Measurements from ENCODE around the gene ESRRG. TPM values are rescaled to one million over a fixed set of nuclear protein-coding genes. Genes with fewer than 3 reads are reported as not detected.

Gene ESRRG
- total and polyA plus RNA-seq, 2 of the 8 experiments (the other 6 are each of a cell fraction or from before 2014, with no cell fraction given), result 0.59 to 1.4 TPM

DNA sequence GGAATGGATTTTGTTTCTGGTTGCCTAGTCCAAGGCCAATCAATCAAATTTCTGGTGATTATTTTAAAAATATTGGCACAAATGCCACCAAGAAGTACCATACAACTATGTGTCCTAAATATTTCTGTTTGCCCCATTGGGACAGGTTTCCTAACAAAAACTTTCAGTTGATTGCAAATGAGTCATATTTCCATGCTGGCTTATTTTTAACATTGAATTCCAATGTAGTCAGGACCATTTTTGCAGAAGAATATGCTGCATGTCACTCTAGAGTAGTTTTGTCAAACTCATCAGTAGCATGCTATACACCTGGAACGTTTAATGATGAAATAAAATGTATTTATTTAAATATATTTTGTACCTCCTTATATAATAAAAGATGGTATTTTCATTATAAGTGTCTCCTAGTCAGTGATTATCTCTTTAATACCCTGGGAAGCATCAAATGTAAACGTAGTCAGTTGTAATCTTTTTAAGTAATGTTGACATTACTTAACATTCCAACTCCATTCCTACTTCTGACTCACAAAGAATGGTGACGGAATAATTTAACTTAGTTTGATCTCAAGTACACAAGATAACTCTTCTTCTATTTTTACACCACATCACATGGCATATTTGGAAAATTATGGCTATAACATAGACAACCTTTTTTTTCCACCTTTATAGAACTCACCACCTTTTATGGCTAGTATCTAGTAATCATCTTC lies 261.0 kb downstream of the ESRRG start:
- CTCF ChIA-PET (ENCODE audit: partially characterized antibody), result no interaction called here
- TF ChIP-seq EGR1 (IDR thresholded peaks at IDR 0.05; ENCODE audit: borderline replicate concordance, low read depth, low read length), result no peak

More for the DNA sequence above, 261.0 kb downstream of the ESRRG start:
- Histone ChIP-seq H3K4ac (replicated peaks; ENCODE audit: insufficient read length, low read depth, low read length) (no peak overlapping the region), H4K8ac (ENCODE audit: extremely low read depth, insufficient read depth, low read length) (no peak overlapping the region), H3K14ac (ENCODE audit: insufficient read length) (no peak overlapping the region), H3K9ac (replicated peaks in 1 of 4; ENCODE audit: extremely low read depth in 1 of 4, low read depth in 3 of 4, low read length in 3 of 4) (no peak overlapping the region), H2BK120ac (replicated peaks; ENCODE audit: low read depth, low read length) (no peak overlapping the region), H2BK5ac (ENCODE audit: low read depth, low read length) (no peak overlapping the region), H3K79me1 (ENCODE audit: low read depth, low read length) (no peaks in the 10 kb centered on the region), H3K4me2 (ENCODE audit: insufficient read depth in 1 of 2, low read depth in 2 of 2, low read length in 2 of 2) (no peak overlapping the region), H3K23me2 (ENCODE audit: low read depth, low read length) (no peaks in the 10 kb centered on the region; the same call in 1 of the 2 replicates), H3K56ac (replicated peaks; ENCODE audit: insufficient read length, low read depth, low read length) (no peak overlapping the region), H3K4me3 (ENCODE audit: extremely low read depth in 1 of 4, insufficient read depth in 2 of 4, low read depth in 3 of 4, low read length in 4 of 4) (no peak overlapping the region), H2AK5ac (ENCODE audit: low read depth, low read length) (no peak overlapping the region), H3K27ac (ENCODE audit: low read depth, low read length) (no peak overlapping the region), H4K20me1 (replicated peaks in 1 of 2; ENCODE audit: control insufficient read depth in 1 of 2, insufficient read depth in 2 of 2, low read length in 2 of 2) (no peaks in the 10 kb centered on the region), H2BK12ac (ENCODE audit: low read depth, low read length) (no peak overlapping the region), H2AFZ (ENCODE audit: low read length) (no peak overlapping the region), H2BK15ac (ENCODE audit: low read length) (no peak overlapping the region), H3K23ac (ENCODE audit: insufficient read length) (no peak overlapping the region), H3K9me3 (ENCODE audit: insufficient read depth in 2 of 2, low read depth in 1 of 2, low read length in 1 of 2) (no peaks in the 10 kb centered on the region), H3K18ac (ENCODE audit: extremely low read depth, low read length) (no peak overlapping the region), H2BK20ac (ENCODE audit: low read length) (no peak overlapping the region), H3K79me2 (ENCODE audit: control insufficient read depth in 1 of 2, insufficient read depth in 2 of 2, low read length in 2 of 2) (no peaks in the 10 kb centered on the region), H4K5ac (ENCODE audit: insufficient read length, low read depth, low read length) (no peak overlapping the region), H3K4me1 (replicated peaks in 1 of 4; ENCODE audit: control insufficient read depth in 3 of 4, insufficient read depth in 4 of 4, low read length in 3 of 4) (no peaks in the 10 kb centered on the region), H4K91ac (replicated peaks; ENCODE audit: insufficient read length, low read length) (no peak overlapping the region), H3K36me3 (ENCODE audit: control insufficient read depth in 2 of 4, insufficient read depth in 4 of 4, low read length in 3 of 4) (no peaks in the 10 kb centered on the region), H3K27me3 (replicated peaks in 1 of 4; ENCODE audit: control insufficient read depth in 3 of 4, extremely low read depth in 1 of 4, insufficient read depth in 3 of 4, low read length in 3 of 4) (peaks cover 0 to 1% (median 0%) of the 10 kb centered on the region in 4 experiments; a peak in 1 of 7 replicates)
- DNase-seq (ENCODE audit: low read depth in 1 of 2, low spot score in 2 of 2), result no peak
- 86% methylated on average over 3 of the region's 3 CpGs; no CpG with 5 or more reads in 1 of the 2 experiments for WGBS, 2 experiments (ENCODE audit: extremely low coverage in 1 of 2, insufficient coverage in 1 of 2, insufficient read length in 1 of 2, insufficient replicate concordance in 2 of 2, low coverage in 1 of 2, low lambda C conversion rate in 2 of 2, missing lambda C conversion rate in 1 of 2)
- POLR2A ChIA-PET (ENCODE audit: partially characterized antibody), result no interaction called here
- FAIRE-seq, result no peak

Data from H1 (cell line).